ENCODE data around the gene DRG2.

DNA sequence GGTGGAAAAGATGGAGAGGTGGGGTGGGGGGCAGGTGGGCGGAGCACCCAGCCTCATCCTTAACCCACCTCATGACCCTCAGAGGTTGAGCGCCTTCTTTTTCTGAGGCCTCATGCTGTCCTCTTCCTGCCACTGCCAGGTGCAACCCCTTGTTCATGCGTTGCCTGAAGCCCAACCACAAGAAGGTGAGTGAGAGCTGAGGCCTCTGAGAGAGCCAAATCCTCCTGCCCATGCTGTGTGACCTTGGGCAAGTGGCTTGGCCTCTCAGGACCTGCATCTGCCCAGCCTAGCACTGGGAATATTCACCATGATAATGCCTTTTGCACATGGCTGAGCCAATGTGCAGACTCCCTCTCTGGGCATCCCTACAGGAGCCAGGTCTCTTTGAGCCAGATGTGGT lies 52.9 kb downstream of the DRG2 start:
- TF ChIP-seq, protein P1, sequence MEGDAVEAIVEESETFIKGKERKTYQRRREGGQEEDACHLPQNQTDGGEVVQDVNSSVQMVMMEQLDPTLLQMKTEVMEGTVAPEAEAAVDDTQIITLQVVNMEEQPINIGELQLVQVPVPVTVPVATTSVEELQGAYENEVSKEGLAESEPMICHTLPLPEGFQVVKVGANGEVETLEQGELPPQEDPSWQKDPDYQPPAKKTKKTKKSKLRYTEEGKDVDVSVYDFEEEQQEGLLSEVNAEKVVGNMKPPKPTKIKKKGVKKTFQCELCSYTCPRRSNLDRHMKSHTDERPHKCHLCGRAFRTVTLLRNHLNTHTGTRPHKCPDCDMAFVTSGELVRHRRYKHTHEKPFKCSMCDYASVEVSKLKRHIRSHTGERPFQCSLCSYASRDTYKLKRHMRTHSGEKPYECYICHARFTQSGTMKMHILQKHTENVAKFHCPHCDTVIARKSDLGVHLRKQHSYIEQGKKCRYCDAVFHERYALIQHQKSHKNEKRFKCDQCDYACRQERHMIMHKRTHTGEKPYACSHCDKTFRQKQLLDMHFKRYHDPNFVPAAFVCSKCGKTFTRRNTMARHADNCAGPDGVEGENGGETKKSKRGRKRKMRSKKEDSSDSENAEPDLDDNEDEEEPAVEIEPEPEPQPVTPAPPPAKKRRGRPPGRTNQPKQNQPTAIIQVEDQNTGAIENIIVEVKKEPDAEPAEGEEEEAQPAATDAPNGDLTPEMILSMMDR (IDR thresholded peaks at IDR 0.05; ENCODE audit: borderline replicate concordance, extremely low read depth, low read length, poor library complexity, severe bottlenecking) = no peak
- no peak for TF ChIP-seq EZH2 (IDR thresholded peaks at IDR 0.05; ENCODE audit: borderline replicate concordance, low read depth, low read length, severe bottlenecking)
